ENCODE results near the gene ITPRID1. TPM values are rescaled to one million over a fixed set of nuclear protein-coding genes. Genes with fewer than 3 reads are reported as not detected.

The ITPRID1 gene
- total and polyA plus RNA-seq, 2 donors: 0.02 to 0.05 TPM

- WGBS: 39% methylated on average over 3 of the region's 3 CpGs
- Histone ChIP-seq H3K36me3 (ENCODE audit: control insufficient read depth in 2 of 2, insufficient read depth in 2 of 2, low read length in 1 of 2) (no peaks in the 10 kb centered on the region), H3K27me3 (ENCODE audit: control insufficient read depth in 2 of 2, insufficient read depth in 1 of 2, low read length in 1 of 2) (no peaks in the 10 kb centered on the region), H3K27ac (ENCODE audit: low read depth in 1 of 2, low read length in 1 of 2) (no peak overlapping the region), H3K4me1 (ENCODE audit: control insufficient read depth in 2 of 2, insufficient read depth in 2 of 2, low read length in 2 of 2) (no peaks in the 10 kb centered on the region), H3K4me3 (ENCODE audit: low read length in 2 of 2) (no peak overlapping the region), H3K9me3 (ENCODE audit: control insufficient read depth in 2 of 2, insufficient read depth in 1 of 2, low read length in 1 of 2) (no peaks in the 10 kb centered on the region)
- no peak for DNase-seq (ENCODE audit: low read depth in 6 of 9, low spot score in 9 of 9)
Measured at GRCh38 chr7:31497516-31497915, 16.4 kb upstream of the ITPRID1 start.

- WGBS: 52% methylated on average over 1 of the region's 1 CpG
- Histone ChIP-seq H3K9me3 (ENCODE audit: control insufficient read depth in 2 of 2, insufficient read depth in 1 of 2, low read length in 1 of 2) (no peaks in the 10 kb centered on the region), H3K4me3 (ENCODE audit: low read length in 2 of 2) (no peak overlapping the region), H3K4me1 (ENCODE audit: control insufficient read depth in 2 of 2, insufficient read depth in 2 of 2, low read length in 2 of 2) (no peaks in the 10 kb centered on the region), H3K27me3 (ENCODE audit: control insufficient read depth in 2 of 2, insufficient read depth in 1 of 2, low read length in 1 of 2) (no peaks in the 10 kb centered on the region), H3K27ac (ENCODE audit: low read depth in 1 of 2, low read length in 1 of 2) (no peak overlapping the region), H3K36me3 (ENCODE audit: control insufficient read depth in 2 of 2, insufficient read depth in 2 of 2, low read length in 1 of 2) (no peaks in the 10 kb centered on the region)
- no peak for DNase-seq (ENCODE audit: low read depth in 6 of 9, low spot score in 9 of 9)
Measured at GRCh38 chr7:31500656-31501055, 13.2 kb upstream of the ITPRID1 start.

GRCh38 chr7:31508823-31509222 lies 5.1 kb upstream of the ITPRID1 start:
- WGBS: 78% methylated on average over 5 of the region's 5 CpGs
- Histone ChIP-seq H3K27ac (ENCODE audit: low read depth in 1 of 2, low read length in 1 of 2) (no peak overlapping the region), H3K4me1 (ENCODE audit: control insufficient read depth in 2 of 2, insufficient read depth in 2 of 2, low read length in 2 of 2) (no peaks in the 10 kb centered on the region), H3K4me3 (ENCODE audit: low read length in 2 of 2) (no peak overlapping the region), H3K27me3 (ENCODE audit: control insufficient read depth in 2 of 2, insufficient read depth in 1 of 2, low read length in 1 of 2) (no peaks in the 10 kb centered on the region), H3K36me3 (ENCODE audit: control insufficient read depth in 2 of 2, insufficient read depth in 2 of 2, low read length in 1 of 2) (no peaks in the 10 kb centered on the region), H3K9me3 (ENCODE audit: control insufficient read depth in 2 of 2, insufficient read depth in 1 of 2, low read length in 1 of 2) (no peaks in the 10 kb centered on the region)
- DNase-seq (ENCODE audit: low read depth in 6 of 9, low spot score in 9 of 9): no peak

GRCh38 chr7:31512166-31512565 lies 1.7 kb upstream of the ITPRID1 start:
- 79% methylated on average over 2 of the region's 2 CpGs for WGBS
- Histone ChIP-seq H3K4me3 (ENCODE audit: low read length in 2 of 2) (no peak overlapping the region), H3K9me3 (ENCODE audit: control insufficient read depth in 2 of 2, insufficient read depth in 1 of 2, low read length in 1 of 2) (peaks cover 0 to 1% of the 10 kb centered on the region in 2 donors), H3K27ac (ENCODE audit: low read depth in 1 of 2, low read length in 1 of 2) (no peak overlapping the region), H3K27me3 (ENCODE audit: control insufficient read depth in 2 of 2, insufficient read depth in 1 of 2, low read length in 1 of 2) (no peaks in the 10 kb centered on the region), H3K36me3 (ENCODE audit: control insufficient read depth in 2 of 2, insufficient read depth in 2 of 2, low read length in 1 of 2) (no peaks in the 10 kb centered on the region), H3K4me1 (ENCODE audit: control insufficient read depth in 2 of 2, insufficient read depth in 2 of 2, low read length in 2 of 2) (no peaks in the 10 kb centered on the region)
- no peak for DNase-seq (ENCODE audit: low read depth in 6 of 9, low spot score in 9 of 9)

DNA sequence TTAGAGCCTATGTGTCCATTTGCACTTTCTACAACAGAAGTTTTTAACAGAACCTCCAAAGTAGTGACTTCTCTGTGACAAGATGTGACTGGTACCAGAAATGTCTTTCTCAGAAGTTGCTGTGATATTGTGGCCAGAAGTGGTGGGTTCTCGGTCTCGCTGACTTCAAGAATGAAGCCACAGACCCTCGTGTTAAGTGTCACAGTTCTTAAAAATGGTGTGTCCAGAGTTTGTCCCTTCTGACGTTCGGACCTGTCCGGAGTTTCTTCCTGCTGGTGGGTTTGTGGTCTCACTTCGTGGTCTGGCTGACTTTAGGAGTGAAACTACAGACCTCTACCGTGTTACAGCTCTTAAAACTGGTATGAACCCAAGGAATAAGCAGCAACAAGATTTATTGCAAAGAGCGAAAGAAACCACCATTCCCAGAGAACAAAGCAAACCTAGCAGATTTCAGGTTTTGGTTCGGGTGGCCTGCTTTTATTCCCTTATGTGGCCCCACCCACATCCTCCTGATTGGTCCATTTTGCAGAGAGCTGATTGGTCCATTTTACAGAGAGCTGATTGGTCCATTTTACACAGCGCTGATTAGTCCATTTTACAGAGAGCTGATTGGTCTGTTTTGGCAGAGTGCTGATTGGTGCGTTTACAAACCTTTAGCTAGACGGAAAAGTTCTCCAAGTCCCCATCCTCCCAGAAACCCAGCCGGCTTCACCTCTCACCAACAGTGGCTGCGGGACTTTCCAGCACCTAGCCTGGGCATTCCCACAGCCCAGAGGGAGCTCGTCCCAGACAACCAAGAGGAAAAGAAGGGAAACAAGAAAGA lies 3.0 kb downstream of the ITPRID1 start:
- H3K36me3 ChIP-seq (ENCODE audit: control insufficient read depth in 2 of 2, insufficient read depth in 2 of 2, low read length in 1 of 2): no peaks in the 10 kb centered on the region
- no peak overlapping the region for H3K4me3 ChIP-seq (ENCODE audit: low read length in 2 of 2)
- H3K9me3 ChIP-seq (ENCODE audit: control insufficient read depth in 2 of 2, insufficient read depth in 1 of 2, low read length in 1 of 2): peaks cover 0 to 6% of the 10 kb centered on the region in 2 donors
- WGBS: 90% methylated on average over 16 of the region's 16 CpGs
- H3K27me3 ChIP-seq (ENCODE audit: control insufficient read depth in 2 of 2, insufficient read depth in 1 of 2, low read length in 1 of 2): no peaks in the 10 kb centered on the region
- no peak for DNase-seq (ENCODE audit: low read depth in 6 of 9, low spot score in 9 of 9)
- H3K27ac ChIP-seq (ENCODE audit: low read depth in 1 of 2, low read length in 1 of 2): no peak overlapping the region
- no peaks in the 10 kb centered on the region for H3K4me1 ChIP-seq (ENCODE audit: control insufficient read depth in 2 of 2, insufficient read depth in 2 of 2, low read length in 2 of 2)

- no peaks in the 10 kb centered on the region for H3K27me3 ChIP-seq (ENCODE audit: control insufficient read depth in 2 of 2, insufficient read depth in 1 of 2, low read length in 1 of 2)
- DNase-seq (ENCODE audit: low read depth in 6 of 9, low spot score in 9 of 9): no peak
Measured at GRCh38 chr7:31517513-31517912, 3.6 kb downstream of the ITPRID1 start.

GRCh38 chr7:31518766-31519165 lies 4.9 kb downstream of the ITPRID1 start:
- H3K36me3 ChIP-seq (ENCODE audit: control insufficient read depth in 2 of 2, insufficient read depth in 2 of 2, low read length in 1 of 2): no peaks in the 10 kb centered on the region
- no peak for DNase-seq (ENCODE audit: low read depth in 6 of 9, low spot score in 9 of 9)
- 95% methylated on average over 4 of the region's 4 CpGs for WGBS

More at GRCh38 chr7:31517513-31517912, 3.6 kb downstream of the ITPRID1 start:
- Histone ChIP-seq H3K4me3 (ENCODE audit: low read length in 2 of 2) (no peak overlapping the region), H3K4me1 (ENCODE audit: control insufficient read depth in 2 of 2, insufficient read depth in 2 of 2, low read length in 2 of 2) (no peaks in the 10 kb centered on the region), H3K27ac (ENCODE audit: low read depth in 1 of 2, low read length in 1 of 2) (no peak overlapping the region), H3K36me3 (ENCODE audit: control insufficient read depth in 2 of 2, insufficient read depth in 2 of 2, low read length in 1 of 2) (no peaks in the 10 kb centered on the region), H3K9me3 (ENCODE audit: control insufficient read depth in 2 of 2, insufficient read depth in 1 of 2, low read length in 1 of 2) (peaks cover 0 to 6% of the 10 kb centered on the region in 2 donors)
- WGBS: 97% methylated on average over 31 of the region's 31 CpGs

DNA sequence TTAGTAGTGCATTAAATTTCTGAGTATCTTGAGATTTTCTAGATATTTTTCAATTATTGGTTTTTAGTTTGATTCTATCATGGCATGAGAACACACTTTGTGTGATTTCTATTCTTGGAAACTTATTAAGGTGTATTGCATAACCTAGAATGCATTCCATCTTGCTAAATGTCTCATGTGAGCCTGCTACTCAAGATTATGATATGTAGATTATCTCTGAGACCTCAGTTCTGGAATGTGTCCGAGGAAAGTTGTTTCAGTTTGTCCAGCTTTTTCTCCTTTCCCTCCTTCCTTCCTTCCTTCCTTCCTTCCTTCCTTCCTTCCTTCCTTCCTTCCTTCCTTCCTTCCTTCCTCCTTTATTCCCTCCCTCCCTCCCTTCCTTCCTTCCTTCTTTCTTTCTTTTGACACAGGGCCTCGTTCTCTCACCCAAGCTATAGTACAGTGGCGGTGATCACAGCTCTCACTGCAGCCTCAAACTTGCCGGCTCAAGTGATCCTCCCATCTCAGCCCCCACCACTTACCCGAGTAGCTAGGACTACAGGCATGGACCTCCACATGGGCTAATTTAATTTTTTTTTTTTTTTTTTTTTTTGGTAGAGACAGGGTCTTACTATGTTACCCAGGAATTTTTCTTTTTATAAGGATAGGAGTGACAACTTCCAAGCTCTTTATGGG lies 7.6 kb downstream of the ITPRID1 start:
- no peaks in the 10 kb centered on the region for H3K4me1 ChIP-seq (ENCODE audit: control insufficient read depth in 2 of 2, insufficient read depth in 2 of 2, low read length in 2 of 2)
- no peak for DNase-seq (ENCODE audit: low read depth in 6 of 9, low spot score in 9 of 9)
- no peaks in the 10 kb centered on the region for H3K27me3 ChIP-seq (ENCODE audit: control insufficient read depth in 2 of 2, insufficient read depth in 1 of 2, low read length in 1 of 2)
- peaks cover 0 to 6% of the 10 kb centered on the region in 2 donors for H3K9me3 ChIP-seq (ENCODE audit: control insufficient read depth in 2 of 2, insufficient read depth in 1 of 2, low read length in 1 of 2)
- WGBS: 87% methylated on average over 5 of the region's 5 CpGs
- H3K4me3 ChIP-seq (ENCODE audit: low read length in 2 of 2): no peak overlapping the region
- no peaks in the 10 kb centered on the region for H3K36me3 ChIP-seq (ENCODE audit: control insufficient read depth in 2 of 2, insufficient read depth in 2 of 2, low read length in 1 of 2)
- H3K27ac ChIP-seq (ENCODE audit: low read depth in 1 of 2, low read length in 1 of 2): no peak overlapping the region

More at GRCh38 chr7:31518766-31519165, 4.9 kb downstream of the ITPRID1 start:
- no peaks in the 10 kb centered on the region for H3K4me1 ChIP-seq (ENCODE audit: control insufficient read depth in 2 of 2, insufficient read depth in 2 of 2, low read length in 2 of 2)
- no peak overlapping the region for H3K4me3 ChIP-seq (ENCODE audit: low read length in 2 of 2)
- H3K27me3 ChIP-seq (ENCODE audit: control insufficient read depth in 2 of 2, insufficient read depth in 1 of 2, low read length in 1 of 2): no peaks in the 10 kb centered on the region
- H3K27ac ChIP-seq (ENCODE audit: low read depth in 1 of 2, low read length in 1 of 2): no peak overlapping the region
- peaks cover 0 to 6% of the 10 kb centered on the region in 2 donors for H3K9me3 ChIP-seq (ENCODE audit: control insufficient read depth in 2 of 2, insufficient read depth in 1 of 2, low read length in 1 of 2)

GRCh38 chr7:31526864-31527263 lies 13.0 kb downstream of the ITPRID1 start:
- Histone ChIP-seq H3K36me3 (ENCODE audit: control insufficient read depth in 2 of 2, insufficient read depth in 2 of 2, low read length in 1 of 2) (no peaks in the 10 kb centered on the region), H3K27ac (ENCODE audit: low read depth in 1 of 2, low read length in 1 of 2) (no peak overlapping the region), H3K27me3 (ENCODE audit: control insufficient read depth in 2 of 2, insufficient read depth in 1 of 2, low read length in 1 of 2) (no peaks in the 10 kb centered on the region), H3K9me3 (ENCODE audit: control insufficient read depth in 2 of 2, insufficient read depth in 1 of 2, low read length in 1 of 2) (no peaks in the 10 kb centered on the region), H3K4me1 (ENCODE audit: control insufficient read depth in 2 of 2, insufficient read depth in 2 of 2, low read length in 2 of 2) (no peaks in the 10 kb centered on the region), H3K4me3 (ENCODE audit: low read length in 2 of 2) (no peak overlapping the region)
- no peak for DNase-seq (ENCODE audit: low read depth in 6 of 9, low spot score in 9 of 9)
